Bone marrow (tissue), 2 donors: ENCODE measurements around the gene IGSF21.

Source experiments
- DNase-seq, 2 donors: peaks; one replicate each; lab custom pipeline; 2025; lab: John Stamatoyannopoulos, UW

IGSF21 gene

DNA sequence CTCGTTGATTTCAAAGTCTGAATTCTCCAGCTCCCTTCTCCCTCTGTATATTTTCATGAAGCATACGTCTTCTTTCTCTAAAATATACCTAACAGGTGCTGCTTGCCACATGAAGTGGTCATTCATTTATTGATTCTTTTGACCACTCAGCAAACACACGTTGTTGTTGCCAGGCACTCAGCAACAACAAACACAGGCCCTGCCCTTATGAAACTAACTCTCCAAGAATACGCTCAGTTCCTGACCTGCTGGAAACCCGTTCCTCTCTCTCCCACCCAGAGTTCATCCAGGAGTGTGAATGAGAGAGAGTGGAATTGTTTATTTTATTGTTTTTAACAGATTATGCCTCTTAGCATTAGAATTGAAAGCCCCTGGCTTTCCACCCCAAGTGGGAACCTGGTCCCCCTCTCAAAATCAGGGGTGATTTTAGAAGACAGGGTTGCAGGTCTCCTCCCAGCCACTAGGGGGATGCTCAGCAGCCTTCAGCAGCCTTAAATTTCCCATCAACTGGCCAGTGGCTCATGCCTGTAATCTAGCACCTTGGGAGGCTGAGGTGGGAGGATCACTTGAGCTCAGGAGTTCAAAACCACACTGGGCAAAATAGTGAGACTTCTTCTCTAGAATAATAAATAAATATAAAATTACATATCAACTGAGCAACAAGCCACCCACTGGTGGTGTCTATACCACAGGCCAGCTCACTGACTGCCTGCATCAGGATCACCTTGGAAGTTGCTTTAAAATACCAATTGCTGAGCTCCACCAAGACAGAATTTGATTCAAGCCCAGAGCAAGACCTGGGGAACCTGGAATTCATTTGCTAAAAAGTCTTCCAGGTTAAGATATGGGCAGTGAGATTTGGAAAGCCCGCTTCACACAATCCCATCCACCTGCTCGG, 192.1 kb downstream of the IGSF21 start:
- no peak for DNase-seq

DNA sequence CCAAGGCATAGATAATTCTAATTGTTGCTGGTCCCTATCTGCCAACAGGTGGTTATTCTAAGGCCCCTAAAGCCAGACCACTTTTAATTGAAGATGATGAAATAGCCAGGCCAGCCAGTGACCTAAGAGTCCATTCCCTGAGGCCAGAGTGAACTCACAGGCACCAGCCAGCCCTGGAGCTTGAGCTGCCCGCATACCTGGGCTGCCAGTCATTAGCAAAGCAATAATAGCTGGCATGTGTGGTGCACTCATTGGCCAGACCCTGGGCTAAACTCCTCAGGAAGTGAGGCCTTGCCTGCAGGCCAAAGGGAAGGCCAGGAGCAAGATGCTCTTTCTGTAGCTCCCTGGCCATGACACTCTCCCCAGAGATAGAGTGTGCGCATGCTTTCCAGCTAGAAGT, 192.8 kb downstream of the IGSF21 start:
- no peak for DNase-seq

GRCh38 chr1:18302788-18303413, 195.3 kb downstream of the IGSF21 start:
- no peak for DNase-seq

- DNase-seq = no peak
These were observed 196.7 kb downstream of the IGSF21 start for GRCh38 chr1:18304151-18304869.

DNA sequence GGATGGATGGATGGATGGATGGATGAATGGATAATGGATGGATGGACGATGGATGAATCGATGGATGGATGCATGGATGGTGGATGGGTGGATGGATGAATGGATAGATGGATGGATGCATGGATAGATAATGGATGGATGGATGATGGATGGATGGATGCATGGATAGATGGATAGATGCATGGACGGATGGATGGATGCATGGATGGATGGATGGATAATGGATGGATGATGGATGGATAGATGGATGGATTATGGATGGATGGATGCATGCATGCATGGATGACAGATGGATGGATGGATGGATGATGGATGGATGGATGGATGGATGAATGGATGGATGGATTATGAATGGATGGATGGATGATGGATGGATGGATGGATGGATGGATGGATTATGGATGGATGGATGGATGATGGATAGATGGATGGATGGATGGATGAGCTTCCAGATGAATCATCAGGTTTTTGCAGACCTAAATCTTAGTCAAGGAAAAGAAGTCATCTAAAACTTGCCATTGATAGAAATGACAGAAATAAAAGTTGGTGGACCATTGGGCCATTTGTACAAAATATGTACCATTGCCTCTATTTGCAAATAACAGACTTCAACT, 197.7 kb downstream of the IGSF21 start:
- no peak for DNase-seq

DNA sequence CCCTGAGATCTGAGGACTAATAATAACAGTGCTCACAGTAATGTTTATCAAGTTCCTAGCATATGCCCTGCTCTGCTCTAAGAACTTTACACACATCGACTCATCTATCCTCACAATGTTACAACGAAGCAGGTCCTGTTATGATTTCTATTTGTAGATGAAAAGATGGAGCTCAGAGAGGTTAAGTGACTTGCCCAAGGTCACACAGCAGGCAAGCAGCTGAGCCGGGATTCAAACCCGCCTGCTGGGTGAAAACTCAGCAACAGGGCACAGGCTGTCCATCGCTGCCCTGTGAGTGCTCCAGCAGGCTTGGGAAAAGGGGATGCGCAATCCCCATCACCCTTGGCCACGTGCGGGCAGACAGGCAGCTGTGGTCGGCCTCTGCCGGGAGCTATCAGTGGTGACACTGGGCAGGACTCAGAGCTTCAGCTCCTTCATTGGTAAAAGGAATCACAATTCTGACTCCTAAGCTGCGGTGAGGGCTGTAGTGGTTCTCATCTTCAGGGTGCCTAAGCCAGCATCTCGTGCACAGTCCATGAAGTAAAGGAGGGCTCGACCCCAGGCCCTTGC, 199.8 kb downstream of the IGSF21 start:
- DNase-seq = no peak

DNA sequence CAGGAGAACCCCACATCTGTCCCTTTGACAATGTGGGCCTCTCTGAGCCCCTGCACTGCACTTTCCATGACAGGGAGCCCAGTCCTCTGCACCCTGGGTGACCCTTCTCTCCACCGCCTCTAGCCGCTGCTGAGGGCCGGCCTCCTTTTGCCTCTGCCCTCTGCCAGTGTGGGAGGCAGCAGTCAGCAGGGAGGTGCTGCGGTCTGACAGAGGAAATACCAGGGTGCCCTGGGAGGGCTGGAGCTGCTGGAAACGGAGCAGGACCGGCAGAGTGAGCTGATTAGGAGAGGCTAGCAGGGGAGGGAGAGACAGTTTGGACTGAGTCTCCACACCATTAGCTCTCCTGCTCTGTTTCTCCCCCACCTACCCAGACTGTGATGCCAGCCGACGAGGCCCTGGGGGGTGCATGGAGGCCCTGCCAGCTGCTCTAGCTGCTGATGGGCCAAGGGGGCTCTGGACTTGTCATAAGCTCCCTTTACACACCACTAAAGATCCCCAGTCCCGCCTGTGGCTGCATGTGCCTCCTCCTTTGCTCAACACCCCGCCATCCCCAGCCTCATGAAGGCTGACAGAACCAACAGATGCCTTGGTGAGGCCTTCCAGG, 202.1 kb downstream of the IGSF21 start:
- DNase-seq = no peak

- no peak for DNase-seq
These were observed 205.4 kb downstream of the IGSF21 start for GRCh38 chr1:18312961-18313360.

DNA sequence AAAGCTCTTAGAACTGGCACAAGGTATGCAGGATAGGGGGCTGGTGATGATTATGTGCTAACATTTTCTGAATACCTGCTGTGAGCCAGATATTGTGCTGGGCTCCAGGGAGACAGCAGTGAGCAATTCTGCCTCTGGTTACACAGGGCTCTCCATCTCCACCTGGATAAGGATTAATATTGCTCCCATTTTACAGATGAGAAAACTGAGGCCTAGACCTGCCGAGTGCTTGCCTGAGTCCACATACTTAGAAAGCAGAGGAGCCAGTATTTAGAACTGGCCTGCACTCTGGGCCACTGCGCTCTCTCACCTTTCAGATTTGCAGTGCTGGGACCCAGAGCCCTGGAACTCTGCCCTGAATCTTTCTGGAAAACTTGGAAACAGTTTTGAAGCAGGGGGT, 205.9 kb downstream of the IGSF21 start:
- DNase-seq = no peak

DNA sequence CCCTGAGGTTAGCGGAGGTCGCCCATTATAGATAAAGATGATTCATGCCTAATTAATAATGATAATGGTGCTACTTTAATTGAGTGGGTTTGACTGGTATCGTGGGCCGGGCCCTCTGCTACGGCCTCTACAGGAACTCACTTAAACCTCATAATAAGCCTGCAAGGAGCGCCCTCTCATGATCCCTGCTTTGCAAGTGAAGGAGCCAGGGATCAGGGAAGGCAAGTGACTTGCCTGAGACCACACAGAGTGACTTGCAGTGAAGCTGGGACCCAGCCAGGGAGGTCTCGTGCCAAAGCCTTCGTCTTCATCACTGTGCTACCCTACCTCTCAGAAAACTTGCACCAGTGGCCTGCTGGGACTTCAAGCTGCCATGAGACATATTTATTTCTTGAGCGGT, 206.8 kb downstream of the IGSF21 start:
- DNase-seq = no peak

- DNase-seq = no peak
These were observed 207.9 kb downstream of the IGSF21 start for GRCh38 chr1:18315449-18315848.

DNA sequence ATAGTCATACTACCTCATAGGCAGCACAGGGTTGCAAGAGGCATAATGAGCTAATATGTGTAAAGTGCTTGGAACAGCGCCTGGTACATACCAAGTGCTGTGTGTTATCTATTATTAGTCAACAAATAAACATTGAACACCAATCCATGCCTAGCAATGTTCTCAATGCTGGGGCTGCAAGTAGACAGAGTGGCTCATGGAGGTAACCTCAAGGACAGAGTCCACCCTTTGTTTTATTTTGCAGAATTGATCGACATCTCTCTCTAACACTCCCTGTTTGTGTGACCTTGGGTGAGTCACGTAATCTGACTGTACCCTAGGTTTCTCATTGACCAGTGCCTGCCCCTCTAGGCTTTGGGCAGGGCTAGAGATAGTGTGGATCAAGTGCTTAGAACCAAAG, 209.2 kb downstream of the IGSF21 start:
- DNase-seq = no peak

GRCh38 chr1:18319099-18319498, 211.5 kb downstream of the IGSF21 start:
- no peak for DNase-seq

GRCh38 chr1:18320051-18320450, 212.5 kb downstream of the IGSF21 start:
- no peak for DNase-seq

DNA sequence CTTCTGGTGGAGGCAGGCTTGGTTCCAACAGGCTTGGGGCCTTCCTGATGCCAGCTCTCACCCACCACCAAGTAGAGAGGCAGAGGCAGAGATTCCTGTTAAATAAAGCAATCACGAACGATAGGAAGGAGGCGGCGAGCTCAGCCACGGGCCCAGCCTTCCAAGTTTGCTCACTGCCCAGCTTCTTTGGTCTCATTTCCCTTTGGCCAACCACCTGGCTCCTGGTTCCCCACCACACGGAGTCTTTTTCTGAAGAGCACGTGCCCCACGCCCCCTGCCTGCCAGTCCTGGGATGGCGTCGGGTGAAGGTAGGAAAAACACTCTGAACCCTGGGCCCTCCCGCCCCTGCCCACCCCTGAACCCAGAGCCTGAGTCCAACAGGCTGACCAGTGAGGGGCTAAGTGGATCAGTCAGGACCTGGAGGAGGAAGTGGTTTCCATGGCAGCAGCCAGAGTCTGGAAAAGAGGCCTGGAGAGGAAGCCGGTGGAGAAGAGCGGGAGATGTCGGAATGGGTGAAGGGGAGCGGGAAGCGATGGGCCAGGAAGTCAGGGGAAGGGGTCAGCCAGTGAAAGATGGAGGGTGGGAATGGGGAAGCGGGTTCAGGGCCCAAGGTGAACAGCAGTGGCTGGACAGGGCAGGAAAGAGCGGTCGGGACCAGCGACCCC, 214.9 kb downstream of the IGSF21 start:
- no peak for DNase-seq

DNA sequence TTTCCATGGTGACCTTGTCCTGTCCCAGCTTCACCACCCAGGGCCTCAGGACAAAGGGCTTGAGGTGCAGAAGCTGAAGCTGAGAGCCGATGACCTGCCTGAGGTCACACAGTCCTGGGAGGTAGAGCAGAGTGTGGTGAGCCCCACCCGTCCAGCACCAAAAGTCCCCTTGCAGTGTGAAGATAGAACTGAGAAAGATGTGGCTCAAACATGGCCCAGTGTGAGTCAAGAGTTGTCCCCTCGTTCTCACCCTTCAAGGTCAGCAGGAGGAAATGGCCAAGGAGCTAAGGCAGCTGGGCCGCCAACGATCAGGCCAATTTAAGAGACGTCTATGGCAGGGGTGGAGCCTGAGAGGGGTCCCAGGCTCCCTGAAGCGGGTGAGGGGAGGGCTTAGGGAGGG, 215.7 kb downstream of the IGSF21 start:
- DNase-seq = no peak

DNA sequence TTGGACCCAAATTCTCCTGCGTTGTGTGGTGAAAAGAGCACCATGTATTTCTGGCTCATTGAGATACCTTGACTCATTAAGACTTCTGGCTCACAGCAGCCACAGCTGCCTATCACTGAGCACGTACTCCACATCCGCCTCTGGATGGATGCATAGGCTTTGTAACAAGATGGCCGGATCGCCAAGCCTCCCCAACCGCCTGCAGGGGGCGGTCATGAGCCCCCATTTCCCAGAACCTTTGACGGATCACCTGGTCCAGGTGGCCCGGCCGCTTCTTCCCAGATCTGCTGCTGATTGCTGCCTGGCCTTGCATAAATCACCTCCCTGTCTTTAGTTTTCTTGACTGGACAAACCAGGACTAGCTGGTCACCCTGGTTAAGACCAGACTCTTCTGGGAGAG, 216.6 kb downstream of the IGSF21 start:
- DNase-seq = no peak

GRCh38 chr1:18325136-18325535, 217.5 kb downstream of the IGSF21 start:
- no peak for DNase-seq

GRCh38 chr1:18326211-18326897, 218.8 kb downstream of the IGSF21 start:
- no peak for DNase-seq

DNA sequence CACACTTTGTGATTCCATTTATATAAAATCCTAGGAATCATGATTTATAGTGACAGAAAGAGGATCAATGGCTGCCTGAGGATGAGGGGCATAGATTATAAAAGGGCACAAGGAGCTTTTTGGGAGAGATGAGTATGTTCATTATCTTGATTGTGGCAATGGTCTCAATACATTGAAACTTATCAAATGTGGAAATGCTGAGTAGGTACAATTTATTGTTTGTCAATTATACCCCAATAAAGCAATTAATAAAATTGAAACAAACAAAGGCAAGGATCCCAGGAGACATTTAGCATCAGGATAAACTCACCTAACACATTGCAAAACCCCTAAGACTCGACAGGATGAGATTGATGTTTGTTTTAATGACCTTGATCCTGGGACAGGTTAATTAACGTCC, 220.1 kb downstream of the IGSF21 start:
- no peak for DNase-seq

DNA sequence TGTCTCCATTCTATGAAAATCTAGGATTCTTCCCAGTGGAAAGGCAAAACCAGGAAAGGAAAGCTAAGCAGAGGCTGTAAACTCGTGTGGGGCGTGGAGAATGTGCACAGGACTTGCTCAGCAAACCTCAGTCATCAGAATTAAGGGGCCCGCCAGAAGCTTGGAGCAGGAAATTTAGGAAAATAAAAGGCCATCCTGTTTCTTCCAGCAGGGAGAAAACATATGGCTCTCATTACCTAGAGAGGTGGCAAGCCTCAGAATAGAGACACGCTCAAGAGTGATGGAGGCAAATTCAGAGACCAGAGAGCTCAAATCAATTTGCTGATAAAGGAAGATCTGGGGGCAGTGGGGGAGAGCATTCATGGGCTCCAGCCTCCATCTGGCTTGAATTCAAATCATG, 221.2 kb downstream of the IGSF21 start:
- no peak for DNase-seq
